HepG2 (cell line): ENCODE results near the gene VPS50. TPM values are rescaled to one million over a fixed set of nuclear protein-coding genes. Genes with fewer than 3 reads are reported as not detected.

Experiments
- ATAC-seq: fragments of 200-7000 bp; cut with Tn5 transposase; 3 replicates; pipeline ENCODE4 v1.9.1; 2020; ENCODE audit warnings: mild to moderate bottlenecking, moderate library complexity
- BruUV-seq: library from RNA; stranded (reverse); fragments of 400-500 nt; replicated peaks from 2 replicates; lab custom pipeline; 2021; lab: Mats Ljungman, UMichigan
- CTCF ChIA-PET: fragments of 300-600 bp; formaldehyde crosslinking; extraction: SDS; loops from one replicate; lab custom pipeline; 2021; ENCODE audit warnings: low total read pairs, inconsistent platforms, low intra/inter-chr PET ratio; lab: Yijun Ruan, JAX
- POLR2A ChIA-PET: fragments of 350-600 bp; sonication (Branson Sonifier 250); formaldehyde crosslinking; loops from one replicate; lab custom pipeline; 2020; ENCODE audit warnings: antibody characterized with exemption, inconsistent platforms; lab: Yijun Ruan, JAX
- DNase-seq: peaks from one replicate; pipeline ENCODE4 v3.0.0-alpha.2; 2015; ENCODE audit warnings: low spot score
- FAIRE-seq: peaks from 3 replicates; lab custom pipeline; 2011; peaks lifted over from hg19 to GRCh38; lab: Jason Lieb, UNC
- H2AFZ ChIP-seq: one replicate; pipeline ENCODE4 v1.6.1; 2011; ENCODE audit warnings: low read length, inconsistent platforms
- H3K27ac ChIP-seq: fragments of 300-600 bp; 3 replicates; pipeline ENCODE4 v1.8.0; 2011; ENCODE audit warnings: mixed run types, mild to moderate bottlenecking, mixed read lengths, low read length, inconsistent platforms; ENCODE audit not compliant: insufficient read depth; ENCODE audit errors: extremely low read length
- H3K27me3 ChIP-seq, 2 experiments: fragments of 200-600 bp in 1 of 2; 2 replicates in 1 of 2; 3 replicates in 1 of 2; pipeline versions ENCODE4 v1.6.0 to v1.8.0; 2011; ENCODE audit warnings: low read length in 2 of 2, mild to moderate bottlenecking in 2 of 2, moderate library complexity in 2 of 2, inconsistent platforms in 1 of 2; ENCODE audit not compliant: insufficient read depth in 2 of 2, control insufficient read depth in 1 of 2
- H3K36me3 ChIP-seq, 2 experiments: fragments of 200-600 bp in 1 of 2; replicated peaks in 1 of 2; 2 replicates in 1 of 2; 3 replicates in 1 of 2; pipeline versions ENCODE4 v1.5.1 to v1.8.0; 2011; ENCODE audit warnings: low read length in 2 of 2, inconsistent platforms in 1 of 2; ENCODE audit not compliant: insufficient read depth in 2 of 2, control insufficient read depth in 1 of 2
- H3K4me1 ChIP-seq: 2 replicates; pipeline ENCODE4 v1.5.1; 2012; ENCODE audit warnings: low read length, inconsistent platforms; ENCODE audit not compliant: insufficient read depth
- H3K4me2 ChIP-seq: 2 replicates; pipeline ENCODE4 v1.6.0; 2011; ENCODE audit warnings: low read depth, low read length, inconsistent platforms
- H3K4me3 ChIP-seq, 3 experiments: fragments of 200-600 bp in 1 of 3; sonication (generic), shearing (Covaris generic) in 1 of 3; replicated peaks in 1 of 3; 2 replicates each; pipeline ENCODE4 v1.5.1; 2011 to 2016; ENCODE audit warnings: low read length in 3 of 3, inconsistent platforms in 2 of 3, low read depth in 2 of 3, mild to moderate bottlenecking in 2 of 3, control low read depth in 1 of 3, mixed read lengths in 1 of 3; ENCODE audit not compliant: insufficient read depth in 1 of 3
- H3K79me2 ChIP-seq: one replicate; pipeline ENCODE4 v1.6.1; 2011; ENCODE audit warnings: low read length, inconsistent platforms; ENCODE audit not compliant: insufficient read depth
- H3K9ac ChIP-seq: 2 replicates; pipeline ENCODE4 v1.6.0; 2011; ENCODE audit warnings: mild to moderate bottlenecking, low read depth, low read length, inconsistent platforms; ENCODE audit not compliant: insufficient read depth
- H3K9me3 ChIP-seq: 2 replicates; pipeline ENCODE4 v1.5.1; 2012; ENCODE audit warnings: mild to moderate bottlenecking, low read length
- H4K20me1 ChIP-seq: 2 replicates; pipeline ENCODE4 v1.6.0; 2011; ENCODE audit warnings: inconsistent platforms, mild to moderate bottlenecking, low read length, moderate library complexity; ENCODE audit not compliant: insufficient read depth
- ATF7 ChIP-seq, 2 experiments: fragments of 450-650 bp in 1 of 2; sonication (generic) in 1 of 2; formaldehyde crosslinking in 1 of 2; IDR thresholded peaks; 2 replicates each; pipeline versions ENCODE4 v1.4.0 to v1.6.1; 2016 to 2020; ENCODE audit warnings: antibody characterized with exemption in 1 of 2, mild to moderate bottlenecking in 1 of 2, missing genetic modification reagents in 1 of 2
- CEBPB ChIP-seq: IDR thresholded peaks from 2 replicates; pipeline ENCODE4 v1.6.1; 2011; ENCODE audit warnings: low read depth, low read length, improper control_type of control experiment, borderline replicate concordance
- CTCF ChIP-seq: sonication (generic); formaldehyde crosslinking; IDR thresholded peaks from 2 replicates; pipeline ENCODE4 v1.5.0; 2020; ENCODE audit warnings: mild to moderate bottlenecking, missing genetic modification reagents, moderate library complexity
- ELF4 ChIP-seq: sonication (generic); formaldehyde crosslinking; IDR thresholded peaks from 2 replicates; pipeline ENCODE4 v1.5.0; 2020; ENCODE audit warnings: missing genetic modification reagents, mild to moderate bottlenecking, moderate library complexity, borderline replicate concordance
- SNAI1 ChIP-seq: sonication (generic); formaldehyde crosslinking; IDR thresholded peaks from 2 replicates; pipeline ENCODE4 v1.5.0; 2020; ENCODE audit warnings: mild to moderate bottlenecking, missing genetic modification reagents, borderline replicate concordance
- STAG1 ChIP-seq: sonication (generic); formaldehyde crosslinking; IDR thresholded peaks from 2 replicates; pipeline ENCODE4 v1.4.0; 2020; ENCODE audit warnings: missing genetic modification reagents
- WGBS: methylation state at CpG from one replicate; pipeline ENCODE4 v1.1.6; 2017; ENCODE audit warnings: low lambda C conversion rate; 5-methylcytosine and 5-hydroxymethylcytosine counted together
- in situ Hi-C: cut with HindIII; loops from 2 replicates; pipeline ENCODE4 v1.10.0; 2017; ENCODE audit warnings: low pct_unique_long_range_greater_than_20kb; ENCODE audit not compliant: extremely low pct_ligation_motif_present
- intact Hi-C: fragments of 100-400 bp; cut with micrococcal nuclease; formaldehyde crosslinking; loops from one replicate; pipeline ENCODE4 v1.10.0; 2022; ENCODE audit not compliant: unreplicated experiment
- polyA plus RNA-seq, 8 experiments: library from polyadenylated mRNA; depleted of rRNA in 3 of 8; stranded (reverse) in 7 of 8; unstranded in 1 of 8; fragments of >200 nt; fragmentation: Illumina TruSeq in 4 of 8; extraction: Trizol in 4 of 8; gene quantifications; 2 replicates each; pipeline versions ENCODE4 v1.2.1 to v1.2.3, GENCODE V29; 2011 to 2016; ENCODE audit warnings: low read depth in 4 of 8, missing spikeins in 1 of 8, mixed read lengths in 1 of 8; ENCODE audit not compliant: insufficient read depth in 1 of 8
- total RNA-seq, 5 experiments: library from RNA; depleted of rRNA; stranded (reverse); fragments of >200 nt; fragmentation: Illumina TruSeq; extraction: Trizol; gene quantifications; 2 replicates each; pipeline ENCODE4 v1.2.3, GENCODE V29; 2016; ENCODE audit warnings: low read depth in 1 of 5
- TF ChIP-seq, protein P1 (sequence below): sonication (generic); formaldehyde crosslinking; IDR thresholded peaks from 2 replicates; pipeline ENCODE4 v1.4.0; 2020; ENCODE audit warnings: missing genetic modification reagents
- TF ChIP-seq, protein P2 (sequence below): sonication (generic); formaldehyde crosslinking; IDR thresholded peaks from 2 replicates; pipeline ENCODE4 v1.4.0; 2020; ENCODE audit warnings: mild to moderate bottlenecking, missing genetic modification reagents

The VPS50 gene
- total and polyA plus RNA-seq, 2 of the 13 experiments (the other 11 are each of a cell fraction or from before 2014, with no cell fraction given): 10.3 to 20.4 TPM

GRCh38 chr7:93373537-93373936 is 141.4 kb downstream of the VPS50 start:
- no peak for FAIRE-seq

DNA sequence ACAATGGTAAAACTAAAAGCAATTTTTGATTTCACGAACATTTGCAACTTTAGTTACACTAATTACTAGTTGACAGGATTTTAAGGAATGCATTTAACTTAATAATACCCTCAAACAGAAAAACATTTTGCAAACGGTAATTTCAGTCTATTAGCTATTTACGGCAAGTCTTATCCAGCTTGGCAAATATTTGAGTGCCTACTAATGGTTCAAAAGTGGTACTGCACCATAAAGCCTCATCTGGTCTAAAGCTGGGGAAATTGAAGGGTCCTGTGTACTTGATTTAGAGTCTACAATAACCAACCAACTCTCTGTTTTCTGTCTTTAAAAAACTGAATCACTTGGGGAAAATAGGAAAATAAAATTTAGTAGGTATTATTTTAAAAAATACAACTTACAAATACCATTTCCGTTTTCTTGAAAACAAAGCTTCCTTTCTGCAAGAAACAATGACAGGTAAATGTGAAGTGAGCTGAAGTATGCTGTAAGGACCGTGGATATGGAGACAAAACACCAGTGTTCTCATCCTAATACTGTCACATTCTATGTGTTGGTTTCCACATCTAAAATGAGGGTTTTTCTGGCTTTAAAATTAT is 142.3 kb downstream of the VPS50 start:
- in situ Hi-C loops: no loop called here
- WGBS: 7% methylated on average over 5 of the region's 5 CpGs
- no peaks in the 10 kb centered on the region for H3K79me2 ChIP-seq
- H3K4me1 ChIP-seq: no peaks in the 10 kb centered on the region
- no peaks in the 10 kb centered on the region for H4K20me1 ChIP-seq
- no peak overlapping the region for H3K4me3 ChIP-seq
- FAIRE-seq: peak; percentile 23
- H3K36me3 ChIP-seq: no peaks in the 10 kb centered on the region
- DNase-seq: peak; percentile 30
- no peak overlapping the region for H2AFZ ChIP-seq
- H3K9me3 ChIP-seq: no peaks in the 10 kb centered on the region
- H3K4me2 ChIP-seq: 0 out of 2 replicates have a peak overlapping the region, but pooled peaks have one; percentile 9
- BruUV-seq: no TSS peak
- CTCF ChIA-PET: no interaction called here
- H3K9ac ChIP-seq: no peak overlapping the region
- TF ChIP-seq, protein P1, sequence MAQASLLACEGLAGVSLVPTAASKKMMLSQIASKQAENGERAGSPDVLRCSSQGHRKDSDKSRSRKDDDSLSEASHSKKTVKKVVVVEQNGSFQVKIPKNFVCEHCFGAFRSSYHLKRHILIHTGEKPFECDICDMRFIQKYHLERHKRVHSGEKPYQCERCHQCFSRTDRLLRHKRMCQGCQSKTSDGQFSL (CRISPR knock-in tag): no peak
- no peak for TF ChIP-seq ELF4 (CRISPR knock-in tag)
- TF ChIP-seq CTCF (CRISPR knock-in tag): peak; percentile 62
- TF ChIP-seq STAG1 (CRISPR knock-in tag): peak; percentile 26
- TF ChIP-seq, protein P2, sequence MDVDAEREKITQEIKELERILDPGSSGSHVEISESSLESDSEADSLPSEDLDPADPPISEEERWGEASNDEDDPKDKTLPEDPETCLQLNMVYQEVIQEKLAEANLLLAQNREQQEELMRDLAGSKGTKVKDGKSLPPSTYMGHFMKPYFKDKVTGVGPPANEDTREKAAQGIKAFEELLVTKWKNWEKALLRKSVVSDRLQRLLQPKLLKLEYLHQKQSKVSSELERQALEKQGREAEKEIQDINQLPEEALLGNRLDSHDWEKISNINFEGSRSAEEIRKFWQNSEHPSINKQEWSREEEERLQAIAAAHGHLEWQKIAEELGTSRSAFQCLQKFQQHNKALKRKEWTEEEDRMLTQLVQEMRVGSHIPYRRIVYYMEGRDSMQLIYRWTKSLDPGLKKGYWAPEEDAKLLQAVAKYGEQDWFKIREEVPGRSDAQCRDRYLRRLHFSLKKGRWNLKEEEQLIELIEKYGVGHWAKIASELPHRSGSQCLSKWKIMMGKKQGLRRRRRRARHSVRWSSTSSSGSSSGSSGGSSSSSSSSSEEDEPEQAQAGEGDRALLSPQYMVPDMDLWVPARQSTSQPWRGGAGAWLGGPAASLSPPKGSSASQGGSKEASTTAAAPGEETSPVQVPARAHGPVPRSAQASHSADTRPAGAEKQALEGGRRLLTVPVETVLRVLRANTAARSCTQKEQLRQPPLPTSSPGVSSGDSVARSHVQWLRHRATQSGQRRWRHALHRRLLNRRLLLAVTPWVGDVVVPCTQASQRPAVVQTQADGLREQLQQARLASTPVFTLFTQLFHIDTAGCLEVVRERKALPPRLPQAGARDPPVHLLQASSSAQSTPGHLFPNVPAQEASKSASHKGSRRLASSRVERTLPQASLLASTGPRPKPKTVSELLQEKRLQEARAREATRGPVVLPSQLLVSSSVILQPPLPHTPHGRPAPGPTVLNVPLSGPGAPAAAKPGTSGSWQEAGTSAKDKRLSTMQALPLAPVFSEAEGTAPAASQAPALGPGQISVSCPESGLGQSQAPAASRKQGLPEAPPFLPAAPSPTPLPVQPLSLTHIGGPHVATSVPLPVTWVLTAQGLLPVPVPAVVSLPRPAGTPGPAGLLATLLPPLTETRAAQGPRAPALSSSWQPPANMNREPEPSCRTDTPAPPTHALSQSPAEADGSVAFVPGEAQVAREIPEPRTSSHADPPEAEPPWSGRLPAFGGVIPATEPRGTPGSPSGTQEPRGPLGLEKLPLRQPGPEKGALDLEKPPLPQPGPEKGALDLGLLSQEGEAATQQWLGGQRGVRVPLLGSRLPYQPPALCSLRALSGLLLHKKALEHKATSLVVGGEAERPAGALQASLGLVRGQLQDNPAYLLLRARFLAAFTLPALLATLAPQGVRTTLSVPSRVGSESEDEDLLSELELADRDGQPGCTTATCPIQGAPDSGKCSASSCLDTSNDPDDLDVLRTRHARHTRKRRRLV (CRISPR knock-in tag): no peak
- ATAC-seq: peak; percentile 79
- intact Hi-C loops: loop anchor here (1.0 kb wide), 1 partner anchor 129 kb away; no protein-coding TSS in a partner anchor
- H3K27me3 ChIP-seq: no peaks in the 10 kb centered on the region
- no peak overlapping the region for H3K27ac ChIP-seq
- POLR2A ChIA-PET: no interaction called here

More at GRCh38 chr7:93373537-93373936, 141.4 kb downstream of the VPS50 start:
- Histone ChIP-seq H3K9me3 (no peaks in the 10 kb centered on the region), H3K4me1 (no peaks in the 10 kb centered on the region), H3K4me3 (no peak overlapping the region)
- POLR2A ChIA-PET: no interaction called here
- intact Hi-C loops: no loop called here
- no peak for DNase-seq
- TF ChIP-seq CEBPB (0 out of 2 replicates have a peak, but pooled peaks have one; percentile 24), ATF7 (IDR thresholded peaks at IDR 0.05) (peak; percentile 72), ATF7 (CRISPR knock-in tag; IDR thresholded peaks at IDR 0.05) (no peak), SNAI1 (CRISPR knock-in tag) (no peak)
- TF ChIP-seq, all 625 proteins: peak for 2
- no TSS peak for BruUV-seq
- Histone ChIP-seq H3K36me3 (no peaks in the 10 kb centered on the region), H2AFZ (no peak overlapping the region), H4K20me1 (no peaks in the 10 kb centered on the region), H3K27ac (no peak overlapping the region), H3K79me2 (no peaks in the 10 kb centered on the region), H3K9ac (no peak overlapping the region), H3K4me2 (no peak overlapping the region), H3K27me3 (no peaks in the 10 kb centered on the region)
- CTCF ChIA-PET: no interaction called here
- in situ Hi-C loops: no loop called here
- ATAC-seq: no peak
